GM19239 (cell line): ENCODE data around the gene CMSS1.
"Not testable (repeated sequence)": the region's sequence is repeated elsewhere in the genome, so short reads cannot be mapped to it uniquely, and the experiment has no call there.

Experiments used
- DNase-seq: peaks from one replicate; pipeline ENCODE4 v3.0.0; 2011; ENCODE audit warnings: low spot score; ENCODE audit not compliant: insufficient read length
- FAIRE-seq: peaks from 2 replicates; lab custom pipeline; 2011; peaks lifted over from hg19 to GRCh38; lab: Jason Lieb, UNC

Gene CMSS1

DNA sequence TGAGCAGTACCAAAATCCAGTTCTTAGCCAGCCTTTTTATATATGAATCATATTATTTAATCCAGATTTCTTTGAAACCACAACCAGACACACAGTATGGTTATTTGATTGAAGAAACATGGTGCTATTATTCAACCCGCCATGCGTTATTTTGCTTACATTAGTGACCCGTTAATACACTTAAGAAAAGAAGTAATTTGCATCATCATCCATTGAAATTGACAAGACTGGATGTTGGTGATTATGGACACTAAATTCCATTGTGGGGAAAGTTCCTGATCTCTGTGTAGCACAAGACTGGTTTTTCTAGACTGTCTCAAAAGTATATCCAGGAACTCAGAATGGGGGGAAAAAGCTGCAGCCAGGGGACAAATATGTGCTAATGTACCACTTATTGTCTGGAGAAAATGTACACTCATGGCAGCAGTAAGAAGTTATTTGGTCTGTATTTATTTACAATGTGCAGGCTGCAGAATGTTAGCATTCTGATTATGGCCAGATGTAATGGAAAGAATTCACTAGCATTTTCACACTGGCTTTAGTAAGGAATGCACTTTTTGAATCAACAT is 216.3 kb downstream of the CMSS1 start:
- FAIRE-seq (no peak), DNase-seq (no peak)

DNA sequence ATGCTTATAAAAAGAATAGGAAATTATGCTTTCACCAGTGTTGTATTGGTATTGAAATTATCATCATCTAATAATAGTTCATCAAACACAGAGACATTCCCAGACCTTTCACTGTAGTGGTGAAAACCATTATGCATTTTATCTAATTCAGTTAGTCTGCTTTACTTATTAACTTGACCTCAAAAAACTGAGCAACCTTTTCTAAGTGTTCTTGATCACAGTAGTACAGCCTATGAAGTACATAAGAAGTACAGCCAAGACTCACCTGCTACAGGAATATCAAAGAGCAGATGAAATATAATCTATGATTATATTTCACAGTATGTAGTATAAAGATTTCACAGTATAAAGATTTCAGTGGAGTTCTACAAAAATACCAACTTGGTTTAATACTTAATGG is 221.4 kb downstream of the CMSS1 start:
- FAIRE-seq (no peak), DNase-seq (no peak)

DNA sequence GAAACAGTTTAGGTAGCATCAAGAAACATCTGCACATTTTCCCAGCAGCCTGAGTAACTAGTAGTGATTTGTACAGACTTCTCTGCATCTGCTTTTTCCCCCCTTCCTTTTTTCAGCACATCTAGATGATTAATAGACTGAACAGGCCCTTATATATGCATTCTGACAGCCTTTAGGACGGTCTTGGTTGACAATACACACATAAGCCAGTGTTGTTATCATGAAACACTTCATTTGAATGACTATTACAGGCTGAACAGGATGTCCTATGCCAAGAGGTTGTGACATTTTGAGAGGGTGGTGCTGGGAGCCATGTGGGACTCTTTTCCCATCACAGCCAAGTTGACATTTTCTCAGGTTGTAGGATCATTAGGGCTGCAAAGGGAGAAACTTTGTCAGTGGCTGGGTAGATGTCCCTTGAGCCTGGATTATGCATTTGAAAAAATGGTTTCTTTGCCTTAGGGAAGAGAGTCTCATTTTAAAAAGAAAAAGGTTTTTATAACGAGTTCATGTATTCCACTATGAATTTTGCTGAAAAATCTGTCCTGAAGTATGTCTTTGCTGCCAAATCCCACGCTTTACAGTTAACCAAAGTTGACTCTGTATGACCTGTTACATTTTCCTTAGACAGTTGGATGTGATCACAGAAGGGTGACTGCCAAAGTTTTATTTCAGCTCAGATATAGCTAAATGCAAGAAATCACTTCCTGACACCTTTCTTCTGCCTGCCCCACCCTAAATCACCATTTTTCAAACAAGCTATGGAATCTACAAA is 223.0 kb downstream of the CMSS1 start:
- DNase-seq, result no peak
- FAIRE-seq, result no peak

DNA sequence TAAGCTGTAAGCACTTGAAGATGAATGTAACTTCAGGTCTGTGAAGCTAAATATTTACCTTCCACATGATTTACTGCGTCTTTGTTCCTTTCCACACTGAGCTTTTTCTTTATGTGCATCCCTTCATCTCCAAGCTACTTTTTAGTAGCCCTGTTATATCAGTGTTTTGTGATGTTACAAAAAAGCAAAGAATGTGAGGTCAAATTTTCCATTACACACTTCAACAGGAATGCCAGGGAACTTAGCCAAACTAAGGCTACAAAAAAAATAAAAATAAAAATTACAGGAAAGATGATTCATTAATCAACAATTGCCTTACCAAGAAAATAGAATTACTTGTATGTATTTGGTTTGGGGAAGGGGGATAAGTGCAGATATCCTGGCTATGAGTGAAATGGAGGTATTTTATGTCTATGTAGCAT is 223.7 kb downstream of the CMSS1 start:
- no peak for DNase-seq
- FAIRE-seq, result no peak

DNA sequence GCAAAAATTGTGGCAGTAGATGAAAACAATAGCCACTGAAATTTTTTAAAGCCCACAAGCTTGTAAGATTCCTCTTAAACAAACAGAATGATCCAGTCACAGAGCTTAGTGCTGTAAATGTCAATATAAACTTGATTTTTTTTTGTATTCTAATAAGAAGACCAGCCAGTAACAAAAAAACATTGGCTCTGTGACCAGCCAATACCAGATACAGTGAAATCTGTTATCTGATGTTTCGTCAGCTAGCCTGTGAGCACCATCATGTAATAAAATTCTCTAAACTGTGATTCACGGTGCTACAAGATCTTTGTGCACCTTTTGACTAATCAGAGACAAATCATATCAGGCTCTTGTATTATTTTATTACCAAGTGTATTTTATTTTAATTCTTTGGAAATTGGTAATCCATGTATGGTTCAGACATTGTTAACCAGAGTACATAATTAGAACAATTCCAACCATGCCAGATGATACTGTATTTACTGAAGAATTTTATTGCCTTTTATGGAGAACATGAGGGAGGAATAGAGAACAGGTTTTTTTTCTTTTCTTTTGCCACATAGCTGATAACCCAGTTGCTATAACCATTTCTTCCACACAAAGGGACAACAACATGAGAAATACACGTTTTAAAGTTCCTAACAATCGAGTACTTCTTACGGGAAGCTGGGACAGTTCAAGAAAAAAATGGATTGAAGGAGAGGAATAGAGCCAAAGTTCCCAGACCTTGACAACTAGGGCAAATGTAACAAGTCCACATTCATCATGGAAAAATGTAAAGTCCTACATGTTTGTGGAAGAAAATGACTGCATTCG is 224.7 kb downstream of the CMSS1 start:
- DNase-seq (no peak), FAIRE-seq (no peak)

DNA sequence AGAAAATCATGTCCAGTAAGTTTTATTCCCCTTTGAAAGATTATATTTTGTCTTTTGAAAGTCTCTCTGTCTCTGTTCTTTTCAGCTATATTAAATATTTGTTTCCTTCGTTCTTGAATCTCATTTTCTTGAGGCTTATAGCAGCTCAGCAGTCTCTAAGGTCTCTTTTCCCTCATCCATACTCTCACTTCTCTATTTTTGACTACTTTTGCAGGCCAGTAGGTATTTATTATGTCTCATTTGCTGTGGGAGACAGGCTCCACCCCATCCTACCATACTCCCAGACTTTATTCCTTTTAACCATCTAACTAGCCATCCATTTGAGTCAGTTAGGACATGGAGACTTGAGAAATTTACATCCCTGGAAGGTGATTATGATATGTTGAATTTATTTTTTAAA is 225.6 kb downstream of the CMSS1 start:
- FAIRE-seq, result no peak
- no peak for DNase-seq

DNA sequence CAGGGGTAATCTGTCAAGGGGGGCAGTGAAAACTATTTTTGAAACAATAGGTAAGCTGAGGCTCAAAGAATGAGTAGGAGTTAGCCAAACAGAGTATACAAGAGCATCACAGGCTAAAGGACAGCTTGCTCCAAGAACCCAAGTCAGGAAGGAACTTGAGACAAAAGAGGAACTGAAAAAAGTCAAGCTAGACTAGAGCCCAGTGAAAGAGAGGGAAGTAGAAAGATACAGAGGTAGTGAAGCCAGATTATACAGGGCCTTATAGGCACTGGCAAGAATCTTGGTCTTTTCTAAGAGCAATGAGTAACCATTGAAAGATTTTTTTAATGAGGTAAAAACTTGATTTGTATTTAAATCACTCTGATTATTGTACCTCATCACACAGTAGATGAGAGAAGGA is 226.7 kb downstream of the CMSS1 start:
- peak; percentile 39 for DNase-seq

DNA sequence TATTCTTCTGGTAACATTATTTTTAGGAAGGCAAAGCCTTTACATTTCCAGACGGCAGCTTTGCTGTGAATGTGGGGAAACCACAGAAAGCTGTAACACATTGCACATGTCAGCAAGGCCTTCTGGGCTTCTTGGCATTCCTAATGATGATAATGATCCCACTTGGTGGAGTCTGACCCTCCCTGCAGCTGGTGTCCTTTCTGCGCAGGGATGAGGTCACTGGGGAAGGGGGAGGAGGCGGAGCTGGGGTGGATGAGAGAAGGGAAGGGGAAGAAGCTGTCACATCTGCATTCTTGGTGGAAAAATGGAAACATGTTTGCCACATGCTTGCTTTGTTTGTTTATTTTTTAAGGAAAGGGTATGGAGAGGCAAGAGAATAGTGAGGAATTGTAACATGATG is 228.0 kb downstream of the CMSS1 start:
- no peak for FAIRE-seq
- DNase-seq, result no peak

More for the DNA sequence above, 226.7 kb downstream of the CMSS1 start:
- peak; percentile 99 for FAIRE-seq

DNA sequence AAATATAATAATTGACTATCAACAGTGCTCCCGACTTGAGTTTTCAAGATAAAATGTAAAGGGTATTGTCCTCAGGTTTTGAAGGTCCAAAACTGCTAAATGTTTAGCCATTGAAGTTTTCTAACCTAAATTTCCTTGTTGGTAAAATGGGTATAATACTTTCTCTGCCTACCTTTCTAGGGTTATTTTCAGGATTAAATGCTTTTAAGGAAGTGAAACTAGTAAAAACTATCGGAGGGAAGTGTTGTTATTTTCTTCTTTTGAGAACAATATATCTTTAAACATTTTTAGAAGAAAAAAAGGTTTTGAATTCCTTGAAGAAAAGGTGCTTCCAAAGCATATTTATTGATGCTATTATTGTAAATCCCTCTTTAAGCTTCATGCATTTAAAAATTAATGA is 229.3 kb downstream of the CMSS1 start:
- FAIRE-seq, result no peak

DNA sequence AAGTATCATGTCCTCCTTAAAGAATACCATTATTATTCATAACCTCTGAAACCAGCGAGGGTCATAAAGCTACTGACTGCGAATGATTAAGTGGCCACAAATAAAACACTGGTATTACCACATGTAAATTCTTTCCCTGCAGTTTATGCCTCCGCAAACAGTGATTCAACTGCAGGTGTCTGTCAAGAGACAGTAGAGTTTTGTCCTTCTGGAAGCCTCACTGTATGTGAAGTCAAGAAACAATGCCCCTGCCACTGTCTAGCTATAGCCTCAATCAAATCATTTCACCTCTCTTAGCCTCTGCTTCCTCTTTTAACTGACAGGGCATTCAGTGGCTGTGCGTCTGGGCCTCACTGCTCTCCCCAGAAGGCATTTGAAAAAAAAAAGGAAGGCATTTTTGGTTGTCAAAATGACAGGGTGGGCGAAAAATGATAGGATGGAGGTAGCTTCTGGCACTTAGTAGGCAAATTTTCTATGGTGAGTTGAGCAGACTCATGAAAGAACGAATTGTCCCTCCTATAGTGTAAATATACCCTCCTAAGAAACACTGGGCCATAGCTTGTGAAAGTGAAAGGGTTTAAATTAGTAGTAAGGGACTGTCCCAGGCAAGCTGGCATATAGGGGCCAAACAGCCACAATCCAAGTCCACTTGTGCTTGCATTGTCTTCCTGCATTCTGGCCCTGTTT is 229.9 kb downstream of the CMSS1 start:
- FAIRE-seq (peak; percentile 96), DNase-seq (peak; percentile 37)

More for the DNA sequence above, 229.3 kb downstream of the CMSS1 start:
- DNase-seq, result no peak

DNA sequence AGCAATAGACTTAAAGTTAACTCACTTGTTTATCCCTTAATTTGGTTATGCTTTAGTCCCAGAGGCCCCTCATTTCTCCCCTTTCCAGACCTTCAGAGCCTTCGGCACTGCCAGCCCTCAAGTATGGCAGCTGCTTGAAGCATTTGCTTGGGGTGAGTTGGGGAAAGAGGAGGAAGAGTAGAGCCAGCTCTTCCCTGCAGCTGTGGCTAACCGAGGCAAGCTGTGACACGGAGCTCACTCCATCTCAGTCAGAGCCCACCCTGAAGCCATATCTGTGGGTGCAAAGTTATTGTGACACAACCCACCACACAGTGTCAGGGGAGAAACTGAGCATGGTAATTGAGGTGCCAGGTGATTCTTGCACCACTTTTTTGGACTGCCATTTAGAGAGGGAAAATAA is 230.6 kb downstream of the CMSS1 start:
- FAIRE-seq, result no peak

DNA sequence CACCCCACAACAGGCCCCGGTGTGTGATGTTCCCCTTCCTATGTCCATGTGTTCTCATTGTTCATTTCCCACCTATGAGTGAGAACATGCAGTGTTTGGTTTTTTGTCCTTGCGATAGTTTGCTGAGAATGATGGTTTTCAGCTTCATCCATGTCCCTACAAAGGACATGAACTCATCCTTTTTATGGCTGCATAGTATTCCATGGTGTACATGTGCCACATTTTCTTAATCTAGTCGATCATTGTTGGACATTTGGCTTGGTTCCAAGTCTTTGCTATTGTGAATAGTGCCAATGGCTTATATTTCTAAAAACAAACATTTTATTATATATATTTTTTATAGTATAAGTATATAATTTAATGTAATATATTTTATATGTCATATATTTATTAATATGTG is 233.9 kb downstream of the CMSS1 start:
- FAIRE-seq, result not testable (repeated sequence)

More for the DNA sequence above, 230.6 kb downstream of the CMSS1 start:
- DNase-seq, result no peak

DNA sequence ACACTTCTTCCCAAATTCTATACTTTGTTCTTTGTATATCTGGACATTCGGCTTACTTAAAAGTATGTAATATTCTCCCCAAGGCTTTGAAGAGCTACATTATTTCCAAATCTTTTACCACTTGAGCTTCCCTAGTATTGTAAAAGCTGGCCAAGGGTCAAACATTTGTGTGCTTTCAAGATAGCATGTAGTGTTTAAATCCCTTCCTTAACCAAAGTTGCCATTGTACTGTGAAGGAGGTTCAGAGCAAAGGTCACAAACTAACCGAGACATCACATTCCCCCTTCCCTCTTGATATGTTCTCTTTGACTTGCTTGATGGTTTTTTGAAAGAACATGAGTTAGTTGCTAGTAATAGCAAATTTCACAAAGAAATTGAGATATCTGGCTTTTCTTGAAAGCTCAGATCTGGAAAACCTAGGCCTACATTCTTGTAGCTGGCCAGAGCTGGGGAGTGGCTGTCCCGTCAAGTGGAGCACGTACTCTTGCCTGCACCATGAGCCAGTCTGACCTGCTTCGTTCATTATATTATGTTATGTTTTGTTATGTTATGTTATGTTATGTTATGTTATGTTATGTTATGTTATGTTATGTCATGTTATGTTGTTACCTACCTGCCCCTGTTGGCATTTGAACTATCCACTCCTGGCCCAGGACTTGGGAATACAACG is 236.4 kb downstream of the CMSS1 start:
- FAIRE-seq, result no peak

More for the DNA sequence above, 233.9 kb downstream of the CMSS1 start:
- not testable (repeated sequence) for DNase-seq

DNA sequence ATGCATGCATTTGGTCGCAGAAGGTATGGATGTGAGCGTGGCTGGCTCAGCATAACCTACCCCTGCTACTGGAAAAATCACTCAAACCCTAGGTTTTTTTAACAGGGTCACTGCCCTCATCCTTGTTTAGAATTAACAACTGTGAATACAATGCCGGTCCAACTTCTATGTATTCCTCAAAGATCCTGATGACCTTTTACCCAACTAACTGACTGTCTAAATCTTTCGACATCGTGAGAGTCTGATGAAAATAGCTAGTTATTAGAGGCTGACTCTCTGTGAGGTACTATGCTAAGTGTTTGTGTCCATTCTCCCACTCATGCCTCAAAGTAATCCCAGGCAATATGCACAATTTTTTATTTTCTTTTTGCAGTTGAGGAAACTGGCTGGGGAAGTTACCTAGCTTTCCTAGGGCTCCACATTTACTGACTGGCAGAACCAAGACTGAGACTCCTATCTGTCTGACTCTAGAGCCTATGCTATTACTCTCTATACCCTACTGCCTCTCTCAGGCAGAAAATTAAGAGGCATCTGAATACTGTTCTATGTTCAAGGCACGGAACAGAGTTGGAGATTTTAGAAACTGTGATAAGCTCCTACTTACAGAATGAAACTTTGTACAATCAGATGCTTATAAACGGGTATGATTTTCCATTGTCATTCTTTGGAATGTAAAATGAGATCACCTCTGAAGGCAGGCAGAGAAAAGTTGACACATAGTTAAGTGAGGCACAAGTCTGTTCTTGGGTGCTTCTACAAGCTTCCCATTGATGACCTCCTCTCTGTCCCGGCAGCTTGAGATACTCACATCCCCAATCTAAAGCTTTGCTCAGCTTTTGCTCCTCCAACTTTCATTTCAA is 240.3 kb downstream of the CMSS1 start:
- no peak for DNase-seq
- FAIRE-seq, result no peak

More for the DNA sequence above, 236.4 kb downstream of the CMSS1 start:
- DNase-seq, result no peak

DNA sequence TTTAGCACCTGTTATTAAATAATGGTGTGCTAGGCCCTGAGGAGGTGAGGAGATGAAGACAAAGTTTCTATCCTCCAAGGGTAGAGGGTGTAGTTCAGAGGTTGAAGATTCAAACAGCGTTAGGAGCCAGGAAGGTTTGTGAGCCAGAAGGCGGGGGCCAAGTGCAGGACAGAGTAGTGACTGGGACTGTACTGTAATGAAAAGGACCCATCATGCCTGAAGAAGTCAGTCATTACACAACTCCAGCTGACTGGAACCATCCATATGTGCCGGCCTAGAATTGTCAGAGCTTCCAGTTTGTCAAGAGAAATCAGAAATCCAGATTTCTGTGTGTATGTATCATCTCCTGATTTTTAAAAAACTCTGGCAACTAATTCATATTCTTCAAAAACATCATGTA is 241.8 kb downstream of the CMSS1 start:
- no peak for FAIRE-seq
- no peak for DNase-seq

DNA sequence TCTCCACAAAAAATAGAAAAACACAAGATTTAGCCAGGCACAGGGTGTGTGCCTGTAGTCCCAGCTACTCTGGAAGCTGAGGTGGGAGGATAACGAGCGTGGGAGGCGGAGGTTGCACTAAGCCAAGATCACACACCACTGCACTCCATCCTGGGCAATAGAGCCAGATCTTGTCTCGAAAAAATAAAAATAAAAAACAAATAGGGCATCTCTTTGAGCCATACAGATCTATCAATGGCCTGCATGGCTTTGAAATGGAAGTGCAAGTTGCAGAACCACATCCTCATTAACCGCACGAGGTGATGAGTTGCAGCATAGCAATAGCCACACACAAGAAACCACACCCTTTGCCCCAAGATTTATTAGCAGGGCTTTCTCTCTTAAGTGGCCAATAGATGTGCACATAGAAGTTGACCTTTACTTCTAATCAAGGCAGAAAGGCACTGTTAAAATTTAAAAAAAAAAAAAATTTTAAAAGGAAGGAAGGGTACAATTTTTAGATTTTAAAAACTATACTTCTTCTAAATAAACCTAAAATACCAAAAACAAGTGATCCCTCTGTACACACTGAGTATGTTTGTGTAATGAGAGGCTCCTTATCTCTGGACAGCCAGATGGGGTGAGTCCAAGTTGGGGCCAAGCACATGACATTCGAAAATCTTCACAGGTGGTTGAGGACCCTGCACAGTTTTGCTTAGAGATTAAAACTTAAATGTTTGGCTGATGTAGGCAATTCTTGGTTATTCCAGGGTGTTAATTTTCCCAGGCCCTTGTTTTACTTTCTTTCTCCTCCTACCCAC is 243.2 kb downstream of the CMSS1 start:
- DNase-seq (no peak), FAIRE-seq (peak; percentile 23)

DNA sequence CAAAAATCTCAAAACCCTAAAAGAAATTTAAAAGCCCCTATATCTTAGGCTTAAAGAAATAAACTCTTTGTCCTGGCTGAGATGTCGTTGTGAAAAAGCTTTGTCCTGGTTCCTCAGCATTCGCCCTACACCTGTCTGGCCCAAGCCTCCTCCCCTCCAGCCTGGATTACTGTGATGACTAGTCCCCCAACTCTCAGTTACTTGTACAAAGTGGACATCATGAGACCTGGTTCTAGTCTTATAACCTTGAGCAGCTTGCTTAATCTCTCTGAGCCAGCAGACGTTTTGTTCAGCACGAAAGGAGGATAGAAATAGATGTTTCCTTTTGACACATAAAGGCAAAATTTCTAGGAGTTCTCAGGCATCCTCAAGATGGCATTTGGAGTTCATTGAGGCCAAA is 245.0 kb downstream of the CMSS1 start:
- no peak for FAIRE-seq

DNA sequence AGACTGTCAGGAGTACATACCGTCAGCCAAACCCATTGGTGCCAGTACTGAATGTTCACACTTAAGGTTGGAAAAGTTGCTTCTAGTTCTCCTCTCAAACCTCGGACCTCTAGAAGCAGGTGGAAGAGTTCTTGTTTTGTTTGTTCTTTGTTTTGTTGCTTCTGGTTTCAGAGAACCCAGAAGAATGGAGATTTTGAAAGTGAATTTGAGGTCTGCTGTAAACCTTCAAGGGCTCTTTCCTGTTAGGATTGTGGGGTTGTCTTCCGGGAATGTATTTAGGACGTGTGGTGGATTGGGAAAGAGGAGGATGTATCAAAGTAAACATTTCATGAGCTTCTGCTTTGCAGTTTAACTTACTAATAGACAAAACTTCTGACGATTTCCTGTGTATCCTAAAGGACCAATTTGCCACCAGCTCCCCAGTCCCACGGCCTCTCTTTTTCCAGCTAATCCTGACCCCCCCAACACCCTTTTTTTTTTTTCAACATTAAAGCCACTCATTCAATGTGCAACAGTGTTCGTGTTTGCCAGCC is 246.3 kb downstream of the CMSS1 start:
- DNase-seq (no peak), FAIRE-seq (peak; percentile 18)

More for the DNA sequence above, 245.0 kb downstream of the CMSS1 start:
- DNase-seq, result no peak
